ENCODE measurements around the gene DPH3. TPM values are rescaled to one million over a fixed set of nuclear protein-coding genes. Genes with fewer than 3 reads are reported as not detected.
A peak's percentile ranks its signal among the peaks of the same experiment; 100 is the strongest.

DPH3 gene
- total RNA-seq, 2 donors from 2014 or later = 23.4 to 26.1 TPM

DNA sequence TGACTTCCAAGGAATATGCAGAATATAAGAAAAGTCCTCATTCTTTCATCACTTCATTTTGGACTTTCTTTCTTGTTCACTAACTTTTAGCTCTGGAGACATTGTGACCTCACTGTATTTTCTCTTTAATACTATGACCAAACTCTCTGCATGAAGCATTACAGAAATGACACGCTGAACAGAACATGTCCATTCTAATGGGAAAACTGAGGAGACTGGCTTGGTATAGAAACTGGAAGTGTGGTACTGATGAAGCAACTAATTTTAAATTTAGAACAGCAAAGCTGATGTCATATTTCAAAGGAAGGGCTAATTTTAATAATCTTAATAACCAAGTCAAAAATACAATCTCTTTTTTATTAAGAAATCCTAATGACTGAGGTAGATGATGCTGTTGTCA is 4.7 kb downstream of the DPH3 start:
- H3K4me1 Mint-ChIP-seq (ENCODE audit: low read depth) = peaks cover 12% of the 10 kb centered on the region
- H3K27me3 Mint-ChIP-seq (ENCODE audit: low read depth) = no peaks in the 10 kb centered on the region
- no peak overlapping the region for H3K4me3 Mint-ChIP-seq
- DNase-seq = no peak
- peak overlapping the region; percentile 11 for H3K27ac Mint-ChIP-seq
- no peak for ATAC-seq (replicated peaks in 1 of 2)
- no peaks in the 10 kb centered on the region for H3K9me3 Mint-ChIP-seq
- peaks cover 0 to 6% of the 10 kb centered on the region in 2 donors for H3K36me3 Mint-ChIP-seq (ENCODE audit: insufficient read depth in 2 of 2)

GRCh38 chr3:16258866-16259265 is 5.9 kb downstream of the DPH3 start:
- H3K9me3 Mint-ChIP-seq = no peaks in the 10 kb centered on the region
- no peak for DNase-seq
- H3K4me1 Mint-ChIP-seq (ENCODE audit: low read depth) = peaks cover 18% of the 10 kb centered on the region
- H3K27ac Mint-ChIP-seq = no peak overlapping the region
- peaks cover 0 to 6% of the 10 kb centered on the region in 2 donors for H3K36me3 Mint-ChIP-seq (ENCODE audit: insufficient read depth in 2 of 2)
- H3K4me3 Mint-ChIP-seq = no peak overlapping the region
- ATAC-seq (replicated peaks in 1 of 2) = no peak
- H3K27me3 Mint-ChIP-seq (ENCODE audit: low read depth) = no peaks in the 10 kb centered on the region

DNA sequence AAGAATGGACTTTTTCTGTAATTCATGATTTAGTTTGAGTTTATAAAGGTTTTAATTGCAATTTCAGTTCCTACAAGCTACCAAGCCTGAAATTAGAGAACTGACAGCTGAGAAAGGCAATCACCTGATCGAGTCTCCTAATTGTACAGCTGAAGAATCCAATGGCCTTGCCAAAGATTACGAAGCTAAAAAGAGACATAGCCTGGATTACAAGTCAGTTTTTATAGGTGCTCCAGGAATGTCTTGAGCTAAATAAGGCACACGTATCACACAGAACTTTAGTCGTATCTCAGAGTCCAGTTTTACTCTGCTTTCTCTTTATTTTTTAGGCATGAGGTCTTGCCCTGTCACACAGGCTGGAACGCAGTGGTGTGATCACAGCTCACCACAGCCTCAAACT is 6.6 kb downstream of the DPH3 start:
- H3K27ac Mint-ChIP-seq = no peak overlapping the region
- H3K4me1 Mint-ChIP-seq (ENCODE audit: low read depth) = peaks cover 17% of the 10 kb centered on the region
- no peak for DNase-seq
- peaks cover 0 to 6% of the 10 kb centered on the region in 2 donors for H3K36me3 Mint-ChIP-seq (ENCODE audit: insufficient read depth in 2 of 2)
- H3K27me3 Mint-ChIP-seq (ENCODE audit: low read depth) = no peaks in the 10 kb centered on the region
- H3K9me3 Mint-ChIP-seq = no peaks in the 10 kb centered on the region
- no peak overlapping the region for H3K4me3 Mint-ChIP-seq
- ATAC-seq (replicated peaks in 1 of 2) = no peak

DNA sequence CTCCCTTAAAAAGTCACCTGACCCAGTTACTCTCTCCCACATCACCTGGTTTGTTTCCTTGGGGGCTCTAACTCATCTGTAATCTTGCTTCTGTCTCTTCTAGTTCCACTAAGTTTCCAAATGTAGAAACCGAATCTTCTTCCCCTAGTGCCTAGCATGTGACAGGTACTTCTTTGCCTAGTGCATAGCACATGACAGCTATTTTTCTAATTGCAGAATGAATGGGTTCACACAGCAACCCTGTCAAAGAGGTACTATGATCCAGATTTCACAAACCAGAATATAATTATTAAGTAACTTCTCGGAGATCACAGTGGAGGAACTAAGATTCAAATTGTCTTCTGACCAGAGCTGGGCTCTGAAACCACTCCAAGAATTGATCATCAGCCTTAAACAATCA is 7.4 kb downstream of the DPH3 start:
- no peak overlapping the region for H3K4me3 Mint-ChIP-seq
- peaks cover 23% of the 10 kb centered on the region for H3K4me1 Mint-ChIP-seq (ENCODE audit: low read depth)
- H3K27me3 Mint-ChIP-seq (ENCODE audit: low read depth) = no peaks in the 10 kb centered on the region
- DNase-seq = no peak
- H3K27ac Mint-ChIP-seq = no peak overlapping the region
- no peaks in the 10 kb centered on the region for H3K9me3 Mint-ChIP-seq
- no peak for ATAC-seq (replicated peaks in 1 of 2)
- peaks cover 0 to 6% of the 10 kb centered on the region in 2 donors for H3K36me3 Mint-ChIP-seq (ENCODE audit: insufficient read depth in 2 of 2)

GRCh38 chr3:16255726-16256125 is 9.0 kb downstream of the DPH3 start:
- peaks cover 0 to 6% of the 10 kb centered on the region in 2 donors for H3K36me3 Mint-ChIP-seq (ENCODE audit: insufficient read depth in 2 of 2)
- H3K27me3 Mint-ChIP-seq (ENCODE audit: low read depth) = no peaks in the 10 kb centered on the region
- DNase-seq (no peak), ATAC-seq (replicated peaks in 1 of 2) (no peak)
- peaks cover 23% of the 10 kb centered on the region for H3K4me1 Mint-ChIP-seq (ENCODE audit: low read depth)
- H3K4me3 Mint-ChIP-seq = peak overlapping the region in 1 of 2 donors; percentile 82
- H3K27ac Mint-ChIP-seq = no peak overlapping the region
- no peaks in the 10 kb centered on the region for H3K9me3 Mint-ChIP-seq

- ATAC-seq (replicated peaks in 1 of 2) (peak; percentile 25 to 37), DNase-seq (no peak)
- peaks cover 23% of the 10 kb centered on the region for H3K4me1 Mint-ChIP-seq (ENCODE audit: low read depth)
- peaks cover 0 to 6% of the 10 kb centered on the region in 2 donors for H3K36me3 Mint-ChIP-seq (ENCODE audit: insufficient read depth in 2 of 2)
- peak overlapping the region; percentile 48 to 82 for H3K4me3 Mint-ChIP-seq
- no peaks in the 10 kb centered on the region for H3K27me3 Mint-ChIP-seq (ENCODE audit: low read depth)
- H3K27ac Mint-ChIP-seq = no peak overlapping the region
- no peaks in the 10 kb centered on the region for H3K9me3 Mint-ChIP-seq
These were observed 9.4 kb downstream of the DPH3 start for GRCh38 chr3:16255326-16255725.

DNA sequence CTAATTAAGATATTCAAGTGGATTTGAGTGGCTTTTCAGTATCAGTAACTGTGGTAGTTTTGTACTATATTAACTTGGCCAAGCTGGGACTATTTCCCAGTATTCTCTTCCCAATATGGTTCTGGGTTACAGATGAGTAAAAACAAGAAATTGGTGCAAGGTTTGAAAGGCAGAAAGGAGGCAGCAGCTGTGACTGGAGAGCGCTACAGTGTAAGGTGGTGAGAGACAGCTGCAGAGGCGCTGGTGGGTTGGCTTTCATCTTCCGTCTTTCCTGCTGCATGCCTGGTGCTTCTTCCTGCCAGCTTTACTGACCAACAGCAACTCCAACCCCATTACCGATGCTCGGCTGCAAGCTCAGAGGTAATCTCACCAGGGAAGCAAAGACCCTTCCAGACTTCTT is 9.8 kb downstream of the DPH3 start:
- Mint-ChIP-seq H3K9me3 (no peaks in the 10 kb centered on the region), H3K4me1 (ENCODE audit: low read depth) (peaks cover 23% of the 10 kb centered on the region), H3K27ac (no peak overlapping the region), H3K4me3 (peak overlapping the region; percentile 48 to 82), H3K27me3 (ENCODE audit: low read depth) (no peaks in the 10 kb centered on the region), H3K36me3 (ENCODE audit: insufficient read depth in 2 of 2) (peaks cover 0 to 3% of the 10 kb centered on the region in 2 donors)
- ATAC-seq (replicated peaks in 1 of 2) = peak; percentile 60 to 74
- no peak for DNase-seq

DNA sequence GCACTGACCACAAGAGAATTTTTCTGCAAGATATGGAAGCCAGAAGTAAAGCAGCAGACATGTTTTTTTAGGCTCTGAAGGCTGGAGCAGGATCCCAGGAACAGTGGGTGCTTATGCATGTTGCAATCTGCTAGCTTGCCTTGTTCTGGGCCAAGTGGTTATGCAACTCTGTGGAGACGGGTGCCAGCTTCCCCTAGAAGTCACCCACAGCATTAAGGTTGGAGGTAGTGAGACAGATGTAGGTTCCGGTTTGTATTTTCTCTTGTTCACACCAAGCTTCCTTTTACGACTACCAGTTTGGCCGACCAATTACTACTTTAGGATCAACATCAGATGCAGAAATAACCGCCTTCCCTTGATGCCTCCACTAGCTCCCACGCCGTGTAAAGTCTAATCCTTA is 11.1 kb downstream of the DPH3 start:
- H3K27me3 Mint-ChIP-seq (ENCODE audit: low read depth) = no peaks in the 10 kb centered on the region
- H3K4me1 Mint-ChIP-seq (ENCODE audit: low read depth) = peaks cover 23% of the 10 kb centered on the region
- no peak for DNase-seq
- H3K36me3 Mint-ChIP-seq (ENCODE audit: insufficient read depth in 2 of 2) = no peaks in the 10 kb centered on the region
- H3K4me3 Mint-ChIP-seq = no peak overlapping the region
- no peak for ATAC-seq (replicated peaks in 1 of 2)
- no peaks in the 10 kb centered on the region for H3K9me3 Mint-ChIP-seq
- no peak overlapping the region for H3K27ac Mint-ChIP-seq

DNA sequence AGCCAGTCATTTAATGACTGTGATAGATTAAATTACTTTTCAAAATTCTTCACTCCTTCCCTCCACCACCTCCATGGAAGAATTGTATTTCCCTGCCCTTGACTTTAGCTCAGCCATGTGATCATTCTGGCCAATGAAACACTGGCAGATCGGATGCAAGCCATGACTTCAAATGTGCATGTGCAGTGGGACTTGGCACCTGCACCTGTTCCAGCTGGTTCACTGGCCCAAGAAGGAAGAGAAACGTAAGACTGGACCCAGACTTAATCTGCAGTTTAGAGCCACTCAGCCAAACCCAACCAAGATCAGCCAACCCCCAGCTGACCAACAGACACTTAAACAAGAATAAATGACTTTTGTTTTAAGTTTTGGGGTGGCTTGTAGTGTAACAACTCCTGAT is 11.8 kb downstream of the DPH3 start:
- peaks cover 26% of the 10 kb centered on the region for H3K4me1 Mint-ChIP-seq (ENCODE audit: low read depth)
- no peaks in the 10 kb centered on the region for H3K9me3 Mint-ChIP-seq
- H3K36me3 Mint-ChIP-seq (ENCODE audit: insufficient read depth in 2 of 2) = no peaks in the 10 kb centered on the region
- no peak for ATAC-seq (replicated peaks in 1 of 2)
- H3K27ac Mint-ChIP-seq = no peak overlapping the region
- H3K4me3 Mint-ChIP-seq = no peak overlapping the region
- H3K27me3 Mint-ChIP-seq (ENCODE audit: low read depth) = no peaks in the 10 kb centered on the region
- no peak for DNase-seq

GRCh38 chr3:16252243-16252978 is 12.3 kb downstream of the DPH3 start:
- ATAC-seq (replicated peaks in 1 of 2) = no peak
- Mint-ChIP-seq H3K4me1 (ENCODE audit: low read depth) (peaks cover 31% of the 10 kb centered on the region), H3K4me3 (no peak overlapping the region), H3K9me3 (no peaks in the 10 kb centered on the region), H3K27me3 (ENCODE audit: low read depth) (no peaks in the 10 kb centered on the region), H3K27ac (no peak overlapping the region), H3K36me3 (ENCODE audit: insufficient read depth in 2 of 2) (no peaks in the 10 kb centered on the region)
- no peak for DNase-seq

GRCh38 chr3:16251316-16252085 is 13.2 kb downstream of the DPH3 start:
- Mint-ChIP-seq H3K9me3 (no peaks in the 10 kb centered on the region), H3K4me1 (ENCODE audit: low read depth) (peaks cover 31% of the 10 kb centered on the region), H3K36me3 (ENCODE audit: insufficient read depth in 2 of 2) (no peaks in the 10 kb centered on the region), H3K27me3 (ENCODE audit: low read depth) (no peaks in the 10 kb centered on the region), H3K4me3 (no peak overlapping the region), H3K27ac (no peak overlapping the region)
- ATAC-seq (replicated peaks in 1 of 2) (no peak), DNase-seq (no peak)

GRCh38 chr3:16249886-16250285 is 14.9 kb downstream of the DPH3 start:
- Mint-ChIP-seq H3K27me3 (ENCODE audit: low read depth) (no peaks in the 10 kb centered on the region), H3K9me3 (no peaks in the 10 kb centered on the region), H3K4me3 (no peak overlapping the region), H3K36me3 (ENCODE audit: insufficient read depth in 2 of 2) (no peaks in the 10 kb centered on the region), H3K4me1 (ENCODE audit: low read depth) (peaks cover 23% of the 10 kb centered on the region), H3K27ac (no peak overlapping the region)
- no peak for ATAC-seq (replicated peaks in 1 of 2)
- no peak for DNase-seq

- Mint-ChIP-seq H3K9me3 (no peaks in the 10 kb centered on the region), H3K36me3 (ENCODE audit: insufficient read depth in 2 of 2) (no peaks in the 10 kb centered on the region), H3K27ac (no peak overlapping the region), H3K27me3 (ENCODE audit: low read depth) (no peaks in the 10 kb centered on the region), H3K4me3 (no peak overlapping the region), H3K4me1 (ENCODE audit: low read depth) (peaks cover 18% of the 10 kb centered on the region)
- peak; percentile 33 to 43 for DNase-seq
- ATAC-seq (replicated peaks in 1 of 2) = no peak
These were observed 15.4 kb downstream of the DPH3 start for GRCh38 chr3:16249336-16249735.

All from activated T-cell treated with anti-CD3 and anti-CD28 coated beads, Interleukin-2, amount 50 U/mL, for 72 hours (primary cell).